OCI-LY7 (cell line): ENCODE results near the gene XIAP.

ENCODE experiments used
- CTCF ChIP-seq: fragments of 200-600 bp; sonication (generic); conservative IDR thresholded peaks from 2 replicates; pipeline ENCODE4 v1.5.1; 2014; ENCODE audit warnings: mild to moderate bottlenecking, antibody characterized with exemption, low read length, moderate library complexity, mixed read lengths
- EZH2phosphoT487 ChIP-seq: fragments of 200-600 bp; sonication (generic); IDR thresholded peaks from 2 replicates; pipeline ENCODE4 v1.6.1; 2018; ENCODE audit warnings: low read depth, borderline replicate concordance, mild to moderate bottlenecking, mixed run types, antibody characterized with exemption, low read length, moderate library complexity, mixed read lengths

GRCh38 chrX:123884809-123885408 lies 25.1 kb downstream of the XIAP start:
- peak; percentile 79 for TF ChIP-seq CTCF
- no peak for TF ChIP-seq EZH2phosphoT487
